GM12878 (cell line): ENCODE data around the gene DNAAF5.

ENCODE experiments used
- EP300 ChIP-seq, 2 experiments: fragments of 150-350 bp in 1 of 2; IDR thresholded peaks; 2 replicates each; pipeline ENCODE4 v1.6.1; 2011 to 2012; ENCODE audit warnings: low read depth in 2 of 2, low read length in 2 of 2, borderline replicate concordance in 1 of 2, improper control_type of control experiment in 1 of 2, inconsistent platforms in 1 of 2; ENCODE audit not compliant: control insufficient read depth in 1 of 2
- TCF12 ChIP-seq: IDR thresholded peaks from 2 replicates; pipeline ENCODE4 v1.6.1; 2011; ENCODE audit warnings: low read depth, mild to moderate bottlenecking, low read length

DNA sequence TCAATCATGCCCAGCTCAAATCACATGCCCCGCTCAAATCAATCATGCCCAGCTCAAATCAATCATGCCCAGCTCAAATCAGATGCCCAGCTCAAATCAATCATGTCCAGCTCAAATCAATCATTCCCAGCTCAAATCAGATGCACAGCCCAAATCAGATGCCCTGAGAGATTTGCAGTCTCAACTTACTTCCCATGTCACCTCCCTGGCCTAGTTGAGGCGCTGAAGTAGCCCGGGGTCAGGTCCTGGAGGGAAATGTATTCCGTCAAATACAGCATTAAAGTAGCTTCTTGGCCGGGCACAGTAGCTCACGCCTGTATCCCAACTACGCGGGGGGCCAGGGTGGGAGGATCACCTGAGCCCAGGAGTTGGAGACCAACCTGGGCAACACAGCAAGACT lies 16.3 kb downstream of the DNAAF5 start:
- no peak for TF ChIP-seq TCF12
- TF ChIP-seq EP300 (IDR thresholded peaks at IDR 0.05; ENCODE audit: borderline replicate concordance in 1 of 2, control insufficient read depth in 1 of 2, low read depth in 2 of 2, low read length in 2 of 2): no peak
